SU-DHL-6 (cell line): ENCODE data around the gene USP47.

ENCODE experiments used
- CTCF ChIP-seq: fragments of 200-600 bp; sonication (generic); IDR thresholded peaks from one replicate; pipeline ENCODE4 v1.5.1; 2017; ENCODE audit warnings: antibody characterized with exemption, mild to moderate bottlenecking, low read length, moderate library complexity; ENCODE audit not compliant: insufficient read depth, poor library complexity, severe bottlenecking
- EZH2phosphoT487 ChIP-seq: fragments of 200-600 bp; sonication (generic), shearing (Covaris generic); conservative IDR thresholded peaks from 2 replicates; pipeline ENCODE4 v1.6.1; 2018; ENCODE audit warnings: mild to moderate bottlenecking, antibody characterized with exemption, low read length, moderate library complexity, mixed read lengths

DNA sequence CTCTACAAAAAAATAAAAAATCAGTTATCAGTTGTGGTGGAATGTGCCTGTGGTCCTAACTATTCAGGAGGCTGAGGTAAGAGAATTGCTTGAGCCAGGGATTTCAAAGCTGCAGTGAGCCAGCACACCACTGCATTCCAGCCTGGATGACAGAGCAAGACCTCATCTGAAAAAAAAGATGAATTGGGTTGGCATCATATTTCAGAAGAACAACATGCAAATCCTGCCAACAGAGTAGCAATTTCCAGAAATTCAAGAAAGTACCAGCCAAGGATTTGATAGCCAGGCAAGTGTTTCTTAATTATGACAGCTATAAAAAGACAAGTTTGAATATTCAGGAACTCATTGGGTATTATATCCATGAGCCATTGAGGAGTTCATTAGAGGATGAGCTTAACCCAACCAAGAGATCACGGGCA is 75.2 kb downstream of the USP47 start:
- no peak for TF ChIP-seq CTCF
- TF ChIP-seq EZH2phosphoT487, result no peak
